GM19438 (cell line): Measurements from ENCODE around the gene SPSB1.

ENCODE experiments used
- ATAC-seq: cut with Tn5 transposase; IDR thresholded peaks from one replicate; pipeline ENCODE4 v1.9.1; 2021; ENCODE audit warnings: low read depth; ENCODE audit not compliant: unreplicated experiment

Gene SPSB1

GRCh38 chr1:9413071-9413876 lies 120.6 kb downstream of the SPSB1 start:
- ATAC-seq, result peak; percentile 57

GRCh38 chr1:9413877-9414213 lies 121.2 kb downstream of the SPSB1 start:
- peak; percentile 9 for ATAC-seq

- ATAC-seq, result no peak
Observed at GRCh38 chr1:9416506-9416905, 123.8 kb downstream of the SPSB1 start.

GRCh38 chr1:9416918-9417500 lies 124.3 kb downstream of the SPSB1 start:
- no peak for ATAC-seq

GRCh38 chr1:9417695-9418094 lies 125.0 kb downstream of the SPSB1 start:
- no peak for ATAC-seq

- no peak for ATAC-seq
Observed at GRCh38 chr1:9418851-9419250, 126.2 kb downstream of the SPSB1 start.
